ENCODE data around the gene BTBD9.

BTBD9 gene

GRCh38 chr6:38393986-38394385 is 245.7 kb downstream of the BTBD9 start:
- Histone ChIP-seq H3K4me3 (ENCODE audit: low read length) (no peak overlapping the region), H3K9me3 (ENCODE audit: control insufficient read depth, low read depth, low read length) (no peaks in the 10 kb centered on the region)

GRCh38 chr6:38391626-38392579 is 247.8 kb downstream of the BTBD9 start:
- Histone ChIP-seq H3K4me3 (ENCODE audit: low read length) (no peak overlapping the region), H3K27ac (ENCODE audit: low read length) (no peak overlapping the region), H3K27me3 (ENCODE audit: control insufficient read depth, insufficient read depth, low read length) (no peaks in the 10 kb centered on the region), H3K9me3 (ENCODE audit: control insufficient read depth, low read depth, low read length) (no peaks in the 10 kb centered on the region), H3K36me3 (ENCODE audit: control insufficient read depth, low read depth, low read length) (no peaks in the 10 kb centered on the region), H3K4me1 (ENCODE audit: control insufficient read depth, low read depth, low read length) (peaks cover 22% of the 10 kb centered on the region), H3K9ac (ENCODE audit: low read length) (no peak overlapping the region)

More at GRCh38 chr6:38393986-38394385, 245.7 kb downstream of the BTBD9 start:
- no peak overlapping the region for H3K9ac ChIP-seq (ENCODE audit: low read length)
- H3K27me3 ChIP-seq (ENCODE audit: control insufficient read depth, insufficient read depth, low read length) = no peaks in the 10 kb centered on the region
- peaks cover 22% of the 10 kb centered on the region for H3K4me1 ChIP-seq (ENCODE audit: control insufficient read depth, low read depth, low read length)
- no peak overlapping the region for H3K27ac ChIP-seq (ENCODE audit: low read length)
- no peaks in the 10 kb centered on the region for H3K36me3 ChIP-seq (ENCODE audit: control insufficient read depth, low read depth, low read length)

- Histone ChIP-seq H3K27me3 (ENCODE audit: control insufficient read depth, insufficient read depth, low read length) (no peaks in the 10 kb centered on the region), H3K4me3 (ENCODE audit: low read length) (no peak overlapping the region), H3K27ac (ENCODE audit: low read length) (no peak overlapping the region), H3K9ac (ENCODE audit: low read length) (no peak overlapping the region), H3K9me3 (ENCODE audit: control insufficient read depth, low read depth, low read length) (no peaks in the 10 kb centered on the region), H3K36me3 (ENCODE audit: control insufficient read depth, low read depth, low read length) (no peaks in the 10 kb centered on the region), H3K4me1 (ENCODE audit: control insufficient read depth, low read depth, low read length) (peaks cover 22% of the 10 kb centered on the region)
These were observed 248.5 kb downstream of the BTBD9 start for GRCh38 chr6:38391206-38391605.

GRCh38 chr6:38389875-38390274 is 249.9 kb downstream of the BTBD9 start:
- Histone ChIP-seq H3K4me1 (ENCODE audit: control insufficient read depth, low read depth, low read length) (peaks cover 22% of the 10 kb centered on the region), H3K4me3 (ENCODE audit: low read length) (no peak overlapping the region), H3K9ac (ENCODE audit: low read length) (no peak overlapping the region), H3K27ac (ENCODE audit: low read length) (no peak overlapping the region), H3K36me3 (ENCODE audit: control insufficient read depth, low read depth, low read length) (no peaks in the 10 kb centered on the region), H3K9me3 (ENCODE audit: control insufficient read depth, low read depth, low read length) (no peaks in the 10 kb centered on the region), H3K27me3 (ENCODE audit: control insufficient read depth, insufficient read depth, low read length) (no peaks in the 10 kb centered on the region)

GRCh38 chr6:38387971-38388370 is 251.8 kb downstream of the BTBD9 start:
- H3K4me1 ChIP-seq (ENCODE audit: control insufficient read depth, low read depth, low read length) = peaks cover 22% of the 10 kb centered on the region
- H3K9ac ChIP-seq (ENCODE audit: low read length) = no peak overlapping the region
- H3K4me3 ChIP-seq (ENCODE audit: low read length) = no peak overlapping the region
- no peaks in the 10 kb centered on the region for H3K9me3 ChIP-seq (ENCODE audit: control insufficient read depth, low read depth, low read length)
- no peaks in the 10 kb centered on the region for H3K36me3 ChIP-seq (ENCODE audit: control insufficient read depth, low read depth, low read length)
- no peaks in the 10 kb centered on the region for H3K27me3 ChIP-seq (ENCODE audit: control insufficient read depth, insufficient read depth, low read length)
- H3K27ac ChIP-seq (ENCODE audit: low read length) = no peak overlapping the region

GRCh38 chr6:38387461-38387860 is 252.3 kb downstream of the BTBD9 start:
- no peak overlapping the region for H3K9ac ChIP-seq (ENCODE audit: low read length)
- H3K36me3 ChIP-seq (ENCODE audit: control insufficient read depth, low read depth, low read length) = no peaks in the 10 kb centered on the region
- no peak overlapping the region for H3K4me3 ChIP-seq (ENCODE audit: low read length)
- H3K9me3 ChIP-seq (ENCODE audit: control insufficient read depth, low read depth, low read length) = no peaks in the 10 kb centered on the region
- H3K27ac ChIP-seq (ENCODE audit: low read length) = no peak overlapping the region
- H3K27me3 ChIP-seq (ENCODE audit: control insufficient read depth, insufficient read depth, low read length) = no peaks in the 10 kb centered on the region
- H3K4me1 ChIP-seq (ENCODE audit: control insufficient read depth, low read depth, low read length) = peaks cover 20% of the 10 kb centered on the region

- Histone ChIP-seq H3K27ac (ENCODE audit: low read length) (no peak overlapping the region), H3K9me3 (ENCODE audit: control insufficient read depth, low read depth, low read length) (no peaks in the 10 kb centered on the region), H3K4me3 (ENCODE audit: low read length) (no peak overlapping the region), H3K4me1 (ENCODE audit: control insufficient read depth, low read depth, low read length) (no peaks in the 10 kb centered on the region), H3K9ac (ENCODE audit: low read length) (no peak overlapping the region), H3K36me3 (ENCODE audit: control insufficient read depth, low read depth, low read length) (no peaks in the 10 kb centered on the region), H3K27me3 (ENCODE audit: control insufficient read depth, insufficient read depth, low read length) (no peaks in the 10 kb centered on the region)
These were observed 260.9 kb downstream of the BTBD9 start for GRCh38 chr6:38378801-38379200.

- Histone ChIP-seq H3K9ac (ENCODE audit: low read length) (no peak overlapping the region), H3K9me3 (ENCODE audit: control insufficient read depth, low read depth, low read length) (no peaks in the 10 kb centered on the region), H3K36me3 (ENCODE audit: control insufficient read depth, low read depth, low read length) (no peaks in the 10 kb centered on the region), H3K27ac (ENCODE audit: low read length) (no peak overlapping the region), H3K4me3 (ENCODE audit: low read length) (no peak overlapping the region), H3K4me1 (ENCODE audit: control insufficient read depth, low read depth, low read length) (no peaks in the 10 kb centered on the region), H3K27me3 (ENCODE audit: control insufficient read depth, insufficient read depth, low read length) (no peaks in the 10 kb centered on the region)
These were observed 263.8 kb downstream of the BTBD9 start for GRCh38 chr6:38375937-38376336.

- Histone ChIP-seq H3K27ac (ENCODE audit: low read length) (no peak overlapping the region), H3K9ac (ENCODE audit: low read length) (no peak overlapping the region), H3K4me3 (ENCODE audit: low read length) (no peak overlapping the region), H3K4me1 (ENCODE audit: control insufficient read depth, low read depth, low read length) (no peaks in the 10 kb centered on the region), H3K9me3 (ENCODE audit: control insufficient read depth, low read depth, low read length) (no peaks in the 10 kb centered on the region), H3K27me3 (ENCODE audit: control insufficient read depth, insufficient read depth, low read length) (no peaks in the 10 kb centered on the region), H3K36me3 (ENCODE audit: control insufficient read depth, low read depth, low read length) (no peaks in the 10 kb centered on the region)
These were observed 264.4 kb downstream of the BTBD9 start for GRCh38 chr6:38375341-38375740.

- no peak overlapping the region for H3K4me3 ChIP-seq (ENCODE audit: low read length)
- H3K9ac ChIP-seq (ENCODE audit: low read length) = no peak overlapping the region
- H3K9me3 ChIP-seq (ENCODE audit: control insufficient read depth, low read depth, low read length) = no peaks in the 10 kb centered on the region
- H3K27ac ChIP-seq (ENCODE audit: low read length) = no peak overlapping the region
- no peaks in the 10 kb centered on the region for H3K27me3 ChIP-seq (ENCODE audit: control insufficient read depth, insufficient read depth, low read length)
- H3K36me3 ChIP-seq (ENCODE audit: control insufficient read depth, low read depth, low read length) = no peaks in the 10 kb centered on the region
- H3K4me1 ChIP-seq (ENCODE audit: control insufficient read depth, low read depth, low read length) = no peaks in the 10 kb centered on the region
These were observed 267.8 kb downstream of the BTBD9 start for GRCh38 chr6:38371881-38372280.

GRCh38 chr6:38370653-38371601 is 268.8 kb downstream of the BTBD9 start:
- H3K27ac ChIP-seq (ENCODE audit: low read length) = no peak overlapping the region
- no peaks in the 10 kb centered on the region for H3K27me3 ChIP-seq (ENCODE audit: control insufficient read depth, insufficient read depth, low read length)
- no peak overlapping the region for H3K4me3 ChIP-seq (ENCODE audit: low read length)
- H3K4me1 ChIP-seq (ENCODE audit: control insufficient read depth, low read depth, low read length) = no peaks in the 10 kb centered on the region
- no peaks in the 10 kb centered on the region for H3K9me3 ChIP-seq (ENCODE audit: control insufficient read depth, low read depth, low read length)
- no peak overlapping the region for H3K9ac ChIP-seq (ENCODE audit: low read length)
- no peaks in the 10 kb centered on the region for H3K36me3 ChIP-seq (ENCODE audit: control insufficient read depth, low read depth, low read length)
